Astrocyte of the spinal cord (primary cell): ENCODE measurements around the gene SARS2.
"Not testable (repeated sequence)": the region's sequence is repeated elsewhere in the genome, so short reads cannot be mapped to it uniquely, and the experiment has no call there.

Experiments used
- DNase-seq: peaks from one replicate; pipeline ENCODE4 v3.0.0; 2011; ENCODE audit warnings: low read depth, low spot score
- H3K4me3 ChIP-seq: 2 replicates; pipeline ENCODE4 v1.5.1; 2011; ENCODE audit warnings: low read depth, mild to moderate bottlenecking, low read length, moderate library complexity
- in situ Hi-C: cut with HindIII; loops from 2 replicates; pipeline ENCODE4 v1.10.0; 2017; ENCODE audit warnings: low sequenced_read_pairs
- TF ChIP-seq, protein P1 (sequence below): IDR thresholded peaks from 2 replicates; pipeline ENCODE4 v1.5.1; 2012; ENCODE audit warnings: low read depth, mild to moderate bottlenecking, low read length, inconsistent platforms

The SARS2 gene

DNA sequence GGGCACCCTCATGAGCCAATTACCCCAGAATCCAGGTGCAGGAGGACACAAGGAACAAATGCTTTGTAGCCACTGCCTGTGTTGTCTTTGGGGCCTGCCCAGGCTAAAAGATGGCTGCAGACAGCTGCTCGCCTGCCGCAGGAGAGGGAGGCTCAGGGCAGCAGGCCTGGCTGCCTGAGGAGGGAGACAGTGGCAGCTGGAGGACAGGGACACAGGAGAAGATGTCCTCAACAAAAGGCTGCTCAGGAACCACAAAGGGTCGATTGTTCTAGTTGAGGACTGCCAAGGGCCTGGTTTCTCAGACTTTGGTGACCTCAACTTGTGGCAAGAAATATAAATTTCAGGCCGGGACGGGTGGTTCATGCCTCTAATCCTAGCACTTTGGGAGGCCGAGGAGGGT lies 38.8 kb downstream of the SARS2 start:
- in situ Hi-C loops = no loop called here
- TF ChIP-seq, protein P1, sequence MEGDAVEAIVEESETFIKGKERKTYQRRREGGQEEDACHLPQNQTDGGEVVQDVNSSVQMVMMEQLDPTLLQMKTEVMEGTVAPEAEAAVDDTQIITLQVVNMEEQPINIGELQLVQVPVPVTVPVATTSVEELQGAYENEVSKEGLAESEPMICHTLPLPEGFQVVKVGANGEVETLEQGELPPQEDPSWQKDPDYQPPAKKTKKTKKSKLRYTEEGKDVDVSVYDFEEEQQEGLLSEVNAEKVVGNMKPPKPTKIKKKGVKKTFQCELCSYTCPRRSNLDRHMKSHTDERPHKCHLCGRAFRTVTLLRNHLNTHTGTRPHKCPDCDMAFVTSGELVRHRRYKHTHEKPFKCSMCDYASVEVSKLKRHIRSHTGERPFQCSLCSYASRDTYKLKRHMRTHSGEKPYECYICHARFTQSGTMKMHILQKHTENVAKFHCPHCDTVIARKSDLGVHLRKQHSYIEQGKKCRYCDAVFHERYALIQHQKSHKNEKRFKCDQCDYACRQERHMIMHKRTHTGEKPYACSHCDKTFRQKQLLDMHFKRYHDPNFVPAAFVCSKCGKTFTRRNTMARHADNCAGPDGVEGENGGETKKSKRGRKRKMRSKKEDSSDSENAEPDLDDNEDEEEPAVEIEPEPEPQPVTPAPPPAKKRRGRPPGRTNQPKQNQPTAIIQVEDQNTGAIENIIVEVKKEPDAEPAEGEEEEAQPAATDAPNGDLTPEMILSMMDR = no peak
- no peak for DNase-seq
- H3K4me3 ChIP-seq = no peak overlapping the region

DNA sequence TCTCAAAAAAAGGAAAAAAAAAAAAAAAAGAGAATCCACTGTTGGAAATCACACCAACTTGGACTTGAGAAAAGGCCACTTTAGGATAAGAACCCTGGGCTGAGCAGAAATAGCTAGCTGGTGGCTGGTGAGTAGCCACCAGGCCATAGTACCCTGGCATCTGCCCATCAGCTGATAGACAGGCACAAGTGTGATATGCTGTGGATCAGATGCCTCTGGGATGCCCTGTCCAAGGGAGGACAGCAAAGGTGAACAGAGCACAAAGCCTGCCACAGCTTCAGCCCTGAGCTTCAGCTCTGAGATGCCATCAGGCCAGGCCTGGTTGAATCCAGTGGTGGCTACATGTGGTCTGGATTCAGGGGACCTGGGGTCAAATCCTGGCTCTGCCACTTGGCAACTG lies 39.9 kb downstream of the SARS2 start:
- in situ Hi-C loops = no loop called here
- TF ChIP-seq, protein P1 = no peak
- H3K4me3 ChIP-seq = no peak overlapping the region
- DNase-seq = no peak

DNA sequence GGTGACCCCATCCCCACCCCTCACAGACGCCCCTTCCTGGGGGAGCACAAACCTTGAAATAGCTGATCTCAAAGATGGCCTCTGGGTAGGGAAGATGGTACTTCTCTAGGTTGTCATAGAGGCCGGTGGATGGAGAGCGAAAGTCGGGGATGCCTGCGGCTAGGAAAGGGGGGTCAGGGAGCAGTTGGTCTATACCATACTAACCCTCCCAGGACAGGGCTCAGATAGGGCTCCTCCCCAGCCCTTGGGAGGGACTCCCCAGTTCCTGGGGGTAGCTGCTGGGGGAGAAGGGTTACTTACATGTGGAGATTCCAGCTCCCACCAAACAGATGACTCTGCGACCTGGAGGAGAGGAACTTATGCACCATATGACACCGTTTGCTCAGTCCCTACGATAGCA lies 40.8 kb downstream of the SARS2 start:
- TF ChIP-seq, protein P1 = no peak
- H3K4me3 ChIP-seq = no peak overlapping the region
- DNase-seq = no peak
- in situ Hi-C loops = no loop called here

DNA sequence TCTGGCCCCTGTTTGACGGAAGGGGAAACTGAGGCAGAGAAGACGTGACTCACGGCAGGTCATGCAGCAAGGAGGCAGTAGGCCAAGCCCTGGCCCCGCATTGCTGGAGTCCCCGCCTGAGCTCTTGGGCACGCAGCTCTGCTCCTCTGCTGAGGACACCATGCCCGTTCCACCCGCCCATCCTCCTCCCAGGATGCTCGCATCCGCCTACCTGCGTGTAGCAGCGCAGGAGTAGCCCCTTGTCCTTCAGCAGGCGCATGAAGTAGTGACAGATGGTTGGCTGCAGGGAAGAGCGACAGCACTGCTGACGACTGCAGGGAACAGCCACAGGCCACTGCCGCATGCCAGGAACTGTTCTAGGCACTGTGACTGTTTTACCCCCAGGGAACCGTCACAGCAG lies 41.7 kb downstream of the SARS2 start:
- TF ChIP-seq, protein P1 = no peak
- in situ Hi-C loops = no loop called here
- no peak for DNase-seq
- no peak overlapping the region for H3K4me3 ChIP-seq

DNA sequence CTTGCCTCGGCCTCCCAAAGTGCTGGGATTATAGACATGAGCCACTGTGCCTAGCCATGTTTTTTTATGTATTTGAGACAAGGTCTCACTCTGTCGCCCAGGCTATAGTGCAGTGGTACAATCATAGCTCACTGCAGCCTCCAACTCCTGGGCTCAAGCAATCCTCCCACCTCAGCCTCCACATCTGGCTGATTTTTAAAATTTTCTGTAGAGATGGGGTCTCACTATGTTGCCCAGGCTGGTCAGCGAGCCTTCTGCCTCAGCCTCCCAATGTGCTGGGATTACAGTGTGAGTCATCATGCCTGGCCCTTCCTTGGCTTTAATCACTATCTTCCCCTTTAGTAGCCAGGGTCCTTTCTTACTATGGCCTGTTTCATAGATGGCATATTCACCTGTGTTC lies 45.9 kb downstream of the SARS2 start:
- H3K4me3 ChIP-seq, in situ Hi-C loops, DNase-seq: not testable (repeated sequence)

DNA sequence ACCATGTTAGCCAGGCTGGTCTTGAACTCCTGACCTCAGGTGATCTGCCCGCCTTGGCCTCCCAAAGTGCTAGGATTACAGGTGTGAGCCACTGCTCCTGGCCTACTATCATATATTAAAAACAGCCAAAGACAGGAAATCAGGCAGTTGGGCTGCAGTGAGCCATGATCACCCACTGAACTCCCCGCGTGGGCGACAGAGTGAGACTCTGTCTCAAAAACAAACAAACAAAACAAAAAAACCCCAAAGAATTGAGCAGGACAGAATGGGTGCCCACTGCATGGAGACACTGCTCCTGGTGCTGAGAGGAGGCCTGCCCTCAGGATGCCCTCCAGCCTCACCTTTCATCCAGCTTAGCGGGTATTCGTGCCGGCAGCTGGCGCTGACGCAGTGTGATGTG lies 47.3 kb downstream of the SARS2 start:
- TF ChIP-seq, protein P1 = no peak
- no peak overlapping the region for H3K4me3 ChIP-seq
- no peak for DNase-seq
- in situ Hi-C loops = no loop called here

DNA sequence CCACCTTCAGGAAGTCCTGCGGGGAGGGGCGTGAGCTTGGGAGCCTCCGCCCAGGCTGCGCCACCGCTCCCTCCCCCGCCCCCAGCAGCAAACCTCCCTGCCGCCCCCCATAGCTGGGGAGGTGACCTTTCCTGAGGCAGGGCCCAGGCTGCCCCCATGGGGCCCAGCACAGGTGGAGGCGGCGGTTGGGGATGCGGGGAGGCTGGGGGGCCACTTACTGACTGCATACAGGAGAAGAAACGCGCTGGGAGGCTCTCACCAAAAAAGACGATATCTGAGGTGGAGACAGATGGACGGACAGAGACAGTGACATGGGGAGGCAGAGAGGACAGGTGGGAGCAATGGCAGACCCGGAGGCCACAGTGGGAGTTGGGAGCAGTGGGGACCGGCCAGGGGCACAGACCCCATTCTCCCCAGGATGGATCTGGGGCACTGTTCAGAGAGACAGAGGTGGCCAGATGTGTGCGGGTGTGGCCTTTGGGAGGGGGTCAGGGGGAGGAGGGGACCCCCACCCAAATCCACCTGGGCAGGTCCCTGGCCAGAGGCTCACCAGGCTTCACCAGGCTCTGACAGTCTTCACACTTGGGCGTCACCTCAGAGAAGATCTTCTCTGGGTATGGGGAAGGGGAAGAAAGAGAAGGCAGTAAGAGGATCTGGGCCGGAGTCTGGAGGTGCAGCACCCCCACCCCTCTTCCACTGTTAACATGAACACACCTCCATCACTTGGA lies 49.5 kb downstream of the SARS2 start:
- TF ChIP-seq, protein P1 = no peak
- in situ Hi-C loops = no loop called here
- H3K4me3 ChIP-seq = no peak overlapping the region
- DNase-seq = no peak
